HG03064 (cell line): ENCODE measurements around the gene TXNIP.

Source experiments
- ATAC-seq: cut with Tn5 transposase; IDR thresholded peaks from one replicate; pipeline ENCODE4 v1.9.1; 2021; ENCODE audit warnings: low read depth; ENCODE audit not compliant: unreplicated experiment

TXNIP gene

GRCh38 chr1:145946477-145946986 is 49.8 kb downstream of the TXNIP start:
- ATAC-seq = no peak

- ATAC-seq = no peak
Observed at GRCh38 chr1:145944532-145944931, 51.8 kb downstream of the TXNIP start.

- no peak for ATAC-seq
Observed at GRCh38 chr1:145942871-145943270, 53.5 kb downstream of the TXNIP start.
